GM12801 (cell line): ENCODE data around the gene IGSF9.

Experiments
- TF ChIP-seq, protein P1 (sequence below): IDR thresholded peaks from one replicate; pipeline ENCODE4 v1.5.1; 2011; ENCODE audit warnings: control low read depth; ENCODE audit not compliant: insufficient read length; ENCODE audit errors: extremely low read depth

Gene IGSF9

DNA sequence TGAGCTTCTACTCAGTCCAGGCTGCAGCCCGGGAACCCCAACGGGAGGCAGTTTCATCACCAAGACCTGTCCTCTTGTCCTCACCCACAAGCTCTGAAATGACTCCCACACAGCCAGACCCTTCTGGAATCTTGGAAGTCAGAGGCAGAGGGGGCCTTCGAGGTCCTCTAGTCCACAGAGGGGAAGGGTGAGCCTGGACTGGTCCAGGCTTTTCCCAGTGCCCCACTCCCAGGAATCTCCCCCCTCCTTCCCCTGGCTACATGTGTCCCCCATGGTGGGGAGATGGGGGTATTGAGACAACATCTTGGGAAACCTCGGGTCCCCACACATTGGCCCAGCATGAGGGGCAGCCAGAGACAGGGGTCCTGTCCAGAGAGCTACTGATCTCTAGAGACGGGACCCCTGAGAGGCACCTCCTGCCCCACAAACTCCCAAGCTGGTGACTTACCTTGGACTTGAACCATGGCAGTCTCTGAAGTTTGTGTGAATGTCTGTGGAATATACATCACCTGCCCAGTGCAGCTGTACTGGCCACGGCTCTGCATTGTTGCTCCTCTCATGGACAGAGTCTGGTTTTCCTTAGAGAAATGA, 28.0 kb upstream of the IGSF9 start:
- TF ChIP-seq, protein P1, sequence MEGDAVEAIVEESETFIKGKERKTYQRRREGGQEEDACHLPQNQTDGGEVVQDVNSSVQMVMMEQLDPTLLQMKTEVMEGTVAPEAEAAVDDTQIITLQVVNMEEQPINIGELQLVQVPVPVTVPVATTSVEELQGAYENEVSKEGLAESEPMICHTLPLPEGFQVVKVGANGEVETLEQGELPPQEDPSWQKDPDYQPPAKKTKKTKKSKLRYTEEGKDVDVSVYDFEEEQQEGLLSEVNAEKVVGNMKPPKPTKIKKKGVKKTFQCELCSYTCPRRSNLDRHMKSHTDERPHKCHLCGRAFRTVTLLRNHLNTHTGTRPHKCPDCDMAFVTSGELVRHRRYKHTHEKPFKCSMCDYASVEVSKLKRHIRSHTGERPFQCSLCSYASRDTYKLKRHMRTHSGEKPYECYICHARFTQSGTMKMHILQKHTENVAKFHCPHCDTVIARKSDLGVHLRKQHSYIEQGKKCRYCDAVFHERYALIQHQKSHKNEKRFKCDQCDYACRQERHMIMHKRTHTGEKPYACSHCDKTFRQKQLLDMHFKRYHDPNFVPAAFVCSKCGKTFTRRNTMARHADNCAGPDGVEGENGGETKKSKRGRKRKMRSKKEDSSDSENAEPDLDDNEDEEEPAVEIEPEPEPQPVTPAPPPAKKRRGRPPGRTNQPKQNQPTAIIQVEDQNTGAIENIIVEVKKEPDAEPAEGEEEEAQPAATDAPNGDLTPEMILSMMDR, result no peak

DNA sequence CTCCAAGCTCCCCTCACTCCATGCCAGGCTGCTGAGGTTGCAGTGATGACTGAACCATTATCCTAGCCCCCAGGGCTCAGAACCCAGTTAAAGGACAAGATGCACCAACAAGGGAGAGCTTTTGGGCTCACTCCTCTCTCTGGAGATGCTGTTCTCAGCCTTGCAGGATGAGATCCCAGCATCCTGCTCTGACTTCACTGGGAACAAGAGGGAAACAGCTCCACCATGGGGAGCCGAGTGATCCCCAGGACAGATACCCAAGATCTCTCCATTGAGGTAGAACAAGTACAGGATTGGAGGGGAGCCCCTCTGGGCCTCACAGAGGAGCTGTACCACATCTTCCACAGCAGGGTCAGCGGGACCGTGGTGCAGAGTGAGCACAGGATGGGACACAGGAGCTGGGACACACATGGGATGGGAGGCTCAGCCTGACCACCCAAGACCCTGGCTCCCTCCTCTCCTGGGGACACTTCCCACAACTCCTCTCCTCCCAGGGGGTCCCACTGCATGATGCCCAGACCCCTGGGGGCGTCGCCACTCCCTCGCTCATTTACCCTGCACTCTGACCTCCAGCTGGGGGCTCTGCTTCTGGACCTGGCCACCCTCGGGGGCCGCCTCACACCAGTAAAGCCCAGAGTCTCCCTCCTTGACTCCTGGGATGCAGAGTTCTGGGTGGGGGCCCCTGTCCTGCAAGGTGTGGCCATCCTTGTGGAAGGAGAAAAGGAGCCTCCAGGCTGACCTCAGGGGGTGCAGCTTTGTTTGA, 27.2 kb upstream of the IGSF9 start:
- TF ChIP-seq, protein P1, result no peak

DNA sequence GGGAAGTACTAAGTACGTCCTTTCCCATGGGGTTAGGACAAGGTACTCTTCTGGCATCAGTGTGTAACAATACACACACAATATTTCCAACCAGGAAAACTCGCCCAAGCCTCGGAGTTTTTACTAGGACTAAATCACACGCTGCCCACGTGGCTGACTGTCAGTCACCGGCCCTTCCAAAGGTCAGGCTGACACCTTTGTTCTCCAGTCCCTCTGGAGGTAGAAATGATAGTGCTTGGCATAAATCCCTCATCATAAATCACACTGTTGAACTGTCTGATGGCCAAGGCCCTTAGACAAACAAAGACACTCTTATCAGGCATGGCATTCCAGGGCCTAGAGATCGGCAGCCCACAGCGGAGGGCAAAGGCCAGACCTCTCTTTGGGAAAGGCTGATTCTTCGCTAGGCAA, 25.5 kb upstream of the IGSF9 start:
- TF ChIP-seq, protein P1, result no peak

DNA sequence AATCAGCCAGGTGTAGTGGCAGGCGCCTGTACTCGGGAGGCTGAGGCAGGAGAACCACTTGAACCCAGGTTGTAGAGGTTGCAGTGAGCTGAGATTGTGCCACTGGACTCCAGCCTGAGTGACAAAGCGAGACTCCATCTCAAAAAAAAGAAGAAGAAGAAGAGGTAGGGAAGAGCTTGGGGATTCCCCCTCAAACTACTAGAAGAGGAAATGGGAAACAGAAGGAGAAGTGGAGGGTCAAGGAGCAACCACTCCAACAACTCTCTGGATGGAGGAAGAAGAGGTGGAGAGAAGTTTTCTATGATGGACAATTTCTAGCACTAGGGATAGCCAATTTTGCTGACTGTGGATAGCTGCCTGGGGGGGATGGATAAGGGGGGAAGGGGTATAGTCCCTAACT, 23.5 kb upstream of the IGSF9 start:
- TF ChIP-seq, protein P1, result no peak

DNA sequence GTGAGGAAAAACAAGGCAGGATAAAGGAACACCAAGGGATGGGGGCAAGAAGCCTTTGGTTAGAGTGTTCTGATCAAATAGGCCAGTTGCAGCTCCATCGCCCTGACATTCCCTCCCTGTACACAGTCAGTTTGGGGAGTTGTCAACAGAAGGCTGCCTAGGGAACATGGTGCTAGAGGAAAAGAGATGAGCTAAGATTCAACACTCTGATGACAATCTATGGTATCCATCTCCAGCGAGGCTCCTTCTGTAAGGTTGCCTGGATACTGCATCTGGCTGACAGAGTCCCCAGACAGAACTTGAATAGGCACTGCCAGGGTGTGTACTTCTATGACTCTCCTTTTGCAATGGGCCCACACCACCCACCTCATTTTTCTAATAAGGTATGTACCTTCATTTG, 19.9 kb upstream of the IGSF9 start:
- TF ChIP-seq, protein P1, result no peak

DNA sequence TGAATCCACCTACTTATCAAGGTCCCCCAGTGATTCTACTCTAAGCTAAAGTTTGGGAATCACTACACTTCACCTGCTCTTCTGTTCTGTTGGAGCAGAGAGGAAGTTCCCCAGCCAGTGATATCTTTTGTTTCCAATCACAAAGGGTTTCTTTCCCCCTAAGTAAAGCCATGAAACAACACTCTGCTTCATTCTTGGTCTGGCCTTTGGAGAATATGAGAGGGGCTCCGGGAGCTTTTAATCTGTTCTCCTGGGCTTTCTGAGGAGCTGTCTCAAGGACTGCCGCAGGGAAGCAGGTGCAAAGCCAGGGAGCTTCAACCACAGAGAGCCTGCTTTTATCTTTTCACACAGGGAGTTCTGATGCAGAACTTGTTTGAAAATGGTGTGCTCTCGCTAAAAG, 18.7 kb upstream of the IGSF9 start:
- TF ChIP-seq, protein P1, result no peak

DNA sequence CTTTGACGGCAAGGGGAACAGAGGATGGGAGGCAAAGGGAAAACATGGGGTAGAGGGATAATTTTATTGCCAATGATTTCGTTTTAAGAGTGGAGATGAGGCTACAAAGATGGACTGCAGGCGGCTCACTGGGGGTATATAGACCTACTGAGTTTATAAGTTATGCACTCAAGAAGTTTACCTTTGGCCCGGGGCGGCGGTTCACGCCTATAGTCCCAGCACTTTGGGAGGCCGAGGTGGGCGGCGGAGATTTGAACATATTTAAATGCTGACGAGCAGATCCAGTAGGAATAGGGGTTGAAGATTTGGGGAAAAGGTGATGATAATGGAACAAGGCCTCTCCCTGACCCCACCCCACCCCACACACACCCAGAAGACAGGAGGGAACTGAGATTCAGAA, 16.8 kb upstream of the IGSF9 start:
- TF ChIP-seq, protein P1, result no peak
